Brain microvascular endothelial cell (primary cell): ENCODE measurements around the gene ARFIP1.
A peak's percentile ranks its signal among the peaks of the same experiment; 100 is the strongest.

Experiments used
- DNase-seq: peaks from one replicate; pipeline ENCODE4 v3.0.0-alpha.2; 2020
- H3K27ac ChIP-seq: fragments of 250-450 bp; sonication (Bioruptor Pico); 2 replicates; pipeline ENCODE4 v1.5.1; 2020; ENCODE audit warnings: mild to moderate bottlenecking, moderate library complexity
- H3K27me3 ChIP-seq: fragments of 250-450 bp; sonication (Bioruptor Pico); replicated peaks from 2 replicates; pipeline ENCODE4 v1.5.1; 2020; ENCODE audit warnings: mild to moderate bottlenecking
- H3K36me3 ChIP-seq: fragments of 250-450 bp; sonication (Bioruptor Pico); replicated peaks from 2 replicates; pipeline ENCODE4 v1.5.1; 2020; ENCODE audit warnings: mild to moderate bottlenecking
- H3K4me3 ChIP-seq: 2 replicates; pipeline ENCODE4 v1.5.1; 2011; ENCODE audit warnings: low read depth, mild to moderate bottlenecking, control low read depth, low read length, moderate library complexity
- CTCF ChIP-seq: IDR thresholded peaks from 2 replicates; pipeline ENCODE4 v1.5.1; 2011; ENCODE audit warnings: low read depth, mild to moderate bottlenecking, moderate library complexity, low read length, control low read depth, inconsistent platforms; ENCODE audit errors: missing control alignments
- in situ Hi-C: cut with HindIII; loops from 2 replicates; pipeline ENCODE4 v1.10.0; 2017; ENCODE audit warnings: low sequenced_read_pairs, low pct_ligation_motif_present

ARFIP1 gene

GRCh38 chr4:152778656-152779512 is 870 bp upstream of the ARFIP1 start:
- no peak for TF ChIP-seq CTCF
- H3K4me3 ChIP-seq, result peak overlapping the region; percentile 78
- in situ Hi-C loops, result no loop called here
- peak; percentile 5 for DNase-seq
- H3K27ac ChIP-seq, result peak overlapping the region; percentile 25
- H3K27me3 ChIP-seq, result no peaks in the 10 kb centered on the region
- H3K36me3 ChIP-seq, result no peaks in the 10 kb centered on the region

GRCh38 chr4:152780267-152780778 is 569 bp downstream of the ARFIP1 start:
- no peaks in the 10 kb centered on the region for H3K27me3 ChIP-seq
- H3K4me3 ChIP-seq, result peak overlapping the region; percentile 78
- no peak for TF ChIP-seq CTCF
- peak overlapping the region; percentile 72 for H3K27ac ChIP-seq
- in situ Hi-C loops, result no loop called here
- DNase-seq, result peak; percentile 9
- H3K36me3 ChIP-seq, result no peaks in the 10 kb centered on the region

GRCh38 chr4:152784490-152785350 is 5.0 kb downstream of the ARFIP1 start:
- peak; percentile 53 for DNase-seq

GRCh38 chr4:152785639-152786615 is 6.2 kb downstream of the ARFIP1 start:
- no peak overlapping the region for H3K27ac ChIP-seq
- no peak for TF ChIP-seq CTCF
- no peaks in the 10 kb centered on the region for H3K27me3 ChIP-seq
- no peaks in the 10 kb centered on the region for H3K36me3 ChIP-seq
- H3K4me3 ChIP-seq, result no peak overlapping the region
- no peak for DNase-seq
- in situ Hi-C loops, result no loop called here

More at GRCh38 chr4:152784490-152785350, 5.0 kb downstream of the ARFIP1 start:
- Histone ChIP-seq H3K4me3 (no peak overlapping the region), H3K27ac (no peak overlapping the region), H3K36me3 (no peaks in the 10 kb centered on the region), H3K27me3 (no peaks in the 10 kb centered on the region)
- in situ Hi-C loops, result no loop called here
- TF ChIP-seq CTCF, result peak; percentile 22

- in situ Hi-C loops, result no loop called here
- Histone ChIP-seq H3K36me3 (no peaks in the 10 kb centered on the region), H3K27me3 (no peaks in the 10 kb centered on the region), H3K4me3 (no peak overlapping the region), H3K27ac (no peak overlapping the region)
- TF ChIP-seq CTCF, result no peak
- no peak for DNase-seq
Measured at GRCh38 chr4:152786627-152787026, 6.9 kb downstream of the ARFIP1 start.
